ENCODE results near the gene DAZAP1.

Gene DAZAP1

GRCh38 chr19:1481224-1481892 is 74.0 kb downstream of the DAZAP1 start:
- Histone ChIP-seq H3K27ac (replicated peaks; ENCODE audit: low read length) (no peak overlapping the region), H3K9ac (ENCODE audit: low read depth, low read length, poor library complexity) (peak overlapping the region; percentile 44), H3K14ac (ENCODE audit: low read length) (no peak overlapping the region), H3K4me1 (ENCODE audit: control insufficient read depth in 2 of 2, insufficient read depth in 1 of 2, low read depth in 1 of 2, low read length in 2 of 2) (peaks cover 0 to 3% of the 10 kb centered on the region in 2 donors), H2BK15ac (ENCODE audit: low read length) (peak overlapping the region; percentile 38), H2AK5ac (ENCODE audit: low read depth, low read length) (peak overlapping the region; percentile 81), H3K23ac (ENCODE audit: low read depth, low read length, poor library complexity) (no peak overlapping the region), H3K36me3 (replicated peaks in 1 of 2; ENCODE audit: control insufficient read depth in 2 of 2, insufficient read depth in 2 of 2, low read length in 2 of 2) (peaks cover under 1 to 9% of the 10 kb centered on the region in 2 donors), H2BK120ac (ENCODE audit: low read depth, low read length) (no peak overlapping the region), H4K8ac (ENCODE audit: low read depth, low read length) (no peak overlapping the region), H3K4ac (ENCODE audit: low read length) (peak overlapping the region; percentile 11), H3K79me1 (ENCODE audit: low read depth, low read length) (peaks cover 15% of the 10 kb centered on the region), H3K9me3 (replicated peaks in 1 of 2; ENCODE audit: control insufficient read depth in 2 of 2, insufficient read depth in 1 of 2, low read depth in 1 of 2, low read length in 2 of 2) (no peaks in the 10 kb centered on the region), H3K27me3 (ENCODE audit: control insufficient read depth in 3 of 3, insufficient read depth in 3 of 3, low read depth in 1 of 3, low read length in 3 of 3) (no peaks in the 10 kb centered on the region), H3K18ac (ENCODE audit: low read length) (no peak overlapping the region), H2BK12ac (ENCODE audit: low read length) (no peak overlapping the region), H2AFZ (ENCODE audit: low read length) (no peak overlapping the region), H2BK5ac (ENCODE audit: low read length) (no peak overlapping the region), H3K4me2 (ENCODE audit: insufficient read depth, low read length, poor library complexity, severe bottlenecking) (no peak overlapping the region), H3K4me3 (ENCODE audit: low read length in 2 of 2) (no peak overlapping the region), H4K91ac (ENCODE audit: low read depth, low read length, poor library complexity) (peak overlapping the region; percentile 89)
- WGBS, 2 donors (ENCODE audit: extremely low coverage in 2 of 2, insufficient read length in 2 of 2, insufficient replicate concordance in 1 of 2) = no CpG with 5 or more reads among the region's 26 CpGs
- DNase-seq (ENCODE audit: low spot score) = no peak

- Histone ChIP-seq H3K23ac (ENCODE audit: low read depth, low read length, poor library complexity) (peak overlapping the region; percentile 89), H3K14ac (ENCODE audit: low read length) (peak overlapping the region; percentile 21), H4K91ac (ENCODE audit: low read depth, low read length, poor library complexity) (peak overlapping the region; percentile 89), H3K9ac (ENCODE audit: low read depth, low read length, poor library complexity) (peak overlapping the region; percentile 44), H4K8ac (ENCODE audit: low read depth, low read length) (no peak overlapping the region), H2BK12ac (ENCODE audit: low read length) (no peak overlapping the region), H3K9me3 (replicated peaks in 1 of 2; ENCODE audit: control insufficient read depth in 2 of 2, insufficient read depth in 1 of 2, low read depth in 1 of 2, low read length in 2 of 2) (no peaks in the 10 kb centered on the region), H2AK5ac (ENCODE audit: low read depth, low read length) (peak overlapping the region; percentile 81), H3K18ac (ENCODE audit: low read length) (no peak overlapping the region), H2AFZ (ENCODE audit: low read length) (no peak overlapping the region), H3K79me1 (ENCODE audit: low read depth, low read length) (peaks cover 15% of the 10 kb centered on the region), H2BK5ac (ENCODE audit: low read length) (no peak overlapping the region), H3K4me3 (ENCODE audit: low read length in 2 of 2) (peak overlapping the region in 1 of 2 donors; percentile 23), H3K4ac (ENCODE audit: low read length) (no peak overlapping the region), H3K36me3 (replicated peaks in 1 of 2; ENCODE audit: control insufficient read depth in 2 of 2, insufficient read depth in 2 of 2, low read length in 2 of 2) (peaks cover 0 to 6% of the 10 kb centered on the region in 2 donors), H3K4me2 (ENCODE audit: insufficient read depth, low read length, poor library complexity, severe bottlenecking) (no peak overlapping the region), H2BK120ac (ENCODE audit: low read depth, low read length) (no peak overlapping the region), H3K27ac (replicated peaks; ENCODE audit: low read length) (no peak overlapping the region), H3K27me3 (ENCODE audit: control insufficient read depth in 3 of 3, insufficient read depth in 3 of 3, low read depth in 1 of 3, low read length in 3 of 3) (no peaks in the 10 kb centered on the region), H2BK15ac (ENCODE audit: low read length) (peak overlapping the region; percentile 38), H3K4me1 (ENCODE audit: control insufficient read depth in 2 of 2, insufficient read depth in 1 of 2, low read depth in 1 of 2, low read length in 2 of 2) (peaks cover 0 to 3% of the 10 kb centered on the region in 2 donors)
- no peak for DNase-seq (ENCODE audit: low spot score)
- WGBS, 2 donors (ENCODE audit: extremely low coverage in 2 of 2, insufficient read length in 2 of 2, insufficient replicate concordance in 1 of 2) = no CpG with 5 or more reads among the region's 36 CpGs
Observed at GRCh38 chr19:1481893-1482360, 74.5 kb downstream of the DAZAP1 start.

GRCh38 chr19:1482361-1483130 is 75.2 kb downstream of the DAZAP1 start:
- peak overlapping the region; percentile 38 for H2BK15ac ChIP-seq (ENCODE audit: low read length)
- H2BK12ac ChIP-seq (ENCODE audit: low read length) = peak overlapping the region; percentile 41
- peak overlapping the region; percentile 89 for H3K23ac ChIP-seq (ENCODE audit: low read depth, low read length, poor library complexity)
- peak overlapping the region; percentile 89 for H4K91ac ChIP-seq (ENCODE audit: low read depth, low read length, poor library complexity)
- H3K36me3 ChIP-seq (replicated peaks in 1 of 2; ENCODE audit: control insufficient read depth in 2 of 2, insufficient read depth in 2 of 2, low read length in 2 of 2) = peaks cover 0 to under 1% of the 10 kb centered on the region in 2 donors
- no peak overlapping the region for H3K9ac ChIP-seq (ENCODE audit: low read depth, low read length, poor library complexity)
- H3K27ac ChIP-seq (replicated peaks; ENCODE audit: low read length) = no peak overlapping the region
- no peak overlapping the region for H3K4ac ChIP-seq (ENCODE audit: low read length)
- H2AFZ ChIP-seq (ENCODE audit: low read length) = no peak overlapping the region
- H2BK120ac ChIP-seq (ENCODE audit: low read depth, low read length) = peak overlapping the region; percentile 72
- peak overlapping the region; percentile 43 for H4K8ac ChIP-seq (ENCODE audit: low read depth, low read length)
- WGBS, 2 donors (ENCODE audit: extremely low coverage in 2 of 2, insufficient read length in 2 of 2, insufficient replicate concordance in 1 of 2) = no CpG with 5 or more reads among the region's 37 CpGs
- H3K4me2 ChIP-seq (ENCODE audit: insufficient read depth, low read length, poor library complexity, severe bottlenecking) = no peak overlapping the region
- H2BK5ac ChIP-seq (ENCODE audit: low read length) = no peak overlapping the region
- no peak for DNase-seq (ENCODE audit: low spot score)
- H3K18ac ChIP-seq (ENCODE audit: low read length) = no peak overlapping the region
- H2AK5ac ChIP-seq (ENCODE audit: low read depth, low read length) = peak overlapping the region; percentile 81
- no peaks in the 10 kb centered on the region for H3K27me3 ChIP-seq (ENCODE audit: control insufficient read depth in 3 of 3, insufficient read depth in 3 of 3, low read depth in 1 of 3, low read length in 3 of 3)
- no peaks in the 10 kb centered on the region for H3K9me3 ChIP-seq (replicated peaks in 1 of 2; ENCODE audit: control insufficient read depth in 2 of 2, insufficient read depth in 1 of 2, low read depth in 1 of 2, low read length in 2 of 2)
- H3K14ac ChIP-seq (ENCODE audit: low read length) = peak overlapping the region; percentile 21
- H3K4me3 ChIP-seq (ENCODE audit: low read length in 2 of 2) = peak overlapping the region in 1 of 2 donors; percentile 23
- H3K4me1 ChIP-seq (ENCODE audit: control insufficient read depth in 2 of 2, insufficient read depth in 1 of 2, low read depth in 1 of 2, low read length in 2 of 2) = peaks cover 0 to 3% of the 10 kb centered on the region in 2 donors
- peaks cover 15% of the 10 kb centered on the region for H3K79me1 ChIP-seq (ENCODE audit: low read depth, low read length)
